ENCODE results near the gene WNT8B.

The WNT8B gene

DNA sequence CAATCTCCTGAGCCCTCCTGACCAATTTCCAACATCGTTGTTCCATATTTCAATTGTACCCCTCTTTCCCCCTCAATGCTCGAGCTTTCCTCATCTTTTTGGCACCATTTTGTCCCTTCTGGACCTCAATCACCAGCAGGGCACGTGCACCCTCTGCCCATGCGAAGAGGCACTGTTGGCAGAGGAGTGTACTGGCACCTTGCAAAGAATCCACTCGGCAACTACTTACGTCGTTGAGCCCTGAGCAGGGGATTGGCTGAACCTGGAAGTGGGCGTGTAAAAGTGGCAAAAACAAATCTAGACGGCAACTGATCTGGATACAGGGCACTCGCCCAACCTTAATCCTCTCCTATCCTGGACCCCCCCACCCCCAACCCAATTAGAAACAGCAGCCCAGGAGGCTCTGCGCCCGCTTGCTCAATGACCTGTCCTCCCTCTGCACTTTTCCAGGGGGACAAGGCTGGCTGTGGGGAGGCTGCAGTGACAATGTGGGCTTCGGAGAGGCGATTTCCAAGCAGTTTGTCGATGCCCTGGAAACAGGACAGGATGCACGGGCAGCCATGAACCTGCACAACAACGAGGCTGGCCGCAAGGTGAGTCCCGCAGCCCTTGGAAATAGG lies 18.8 kb downstream of the WNT8B start:
- Histone ChIP-seq H3K4me2 (ENCODE audit: low read depth, low read length, poor library complexity, severe bottlenecking) (peak overlapping the region; percentile 94), H3K9ac (ENCODE audit: low read depth, low read length, poor library complexity, severe bottlenecking) (peak overlapping the region; percentile 54), H3F3A (ENCODE audit: low read depth) (no peaks in the 10 kb centered on the region), H3K27me3 (ENCODE audit: insufficient read depth, low read length, poor library complexity, severe bottlenecking) (no peaks in the 10 kb centered on the region), H3K4me3 (ENCODE audit: low read length, poor library complexity, severe bottlenecking) (peak overlapping the region; percentile 73), H2AFZ (ENCODE audit: low read length) (peak overlapping the region; percentile 74), H3K4me1 (ENCODE audit: insufficient read depth, low read length, poor library complexity, severe bottlenecking) (peaks cover 35% of the 10 kb centered on the region), H3K9me3 (ENCODE audit: insufficient read depth, low read depth, low read length) (no peaks in the 10 kb centered on the region), H4K20me1 (ENCODE audit: insufficient read depth, low read length, poor library complexity, severe bottlenecking) (no peaks in the 10 kb centered on the region), H3K36me3 (ENCODE audit: insufficient read depth, low read length) (peaks cover 10% of the 10 kb centered on the region; the same call in 1 of the 2 replicates), H3K79me2 (ENCODE audit: insufficient read depth, low read length) (no peaks in the 10 kb centered on the region), H3K9me2 (replicated peaks; ENCODE audit: low read depth, low read length) (no peaks in the 10 kb centered on the region)
- TF ChIP-seq EZH2phosphoT487 (IDR thresholded peaks at IDR 0.05; ENCODE audit: borderline replicate concordance), result no peak
- 0 out of 2 replicates have a peak, but pooled peaks have one; percentile 16 for TF ChIP-seq CTCF (conservative IDR thresholded peaks at IDR 0.05; ENCODE audit: low read length)

- no peaks in the 10 kb centered on the region for H3K79me2 ChIP-seq (ENCODE audit: insufficient read depth, low read length)
- peak overlapping the region; percentile 73 for H3K4me3 ChIP-seq (ENCODE audit: low read length, poor library complexity, severe bottlenecking)
- H3K9me2 ChIP-seq (replicated peaks; ENCODE audit: low read depth, low read length), result no peaks in the 10 kb centered on the region
- peak overlapping the region; percentile 54 for H3K9ac ChIP-seq (ENCODE audit: low read depth, low read length, poor library complexity, severe bottlenecking)
- peaks cover 18% of the 10 kb centered on the region; the same call in 1 of the 2 replicates for H3K36me3 ChIP-seq (ENCODE audit: insufficient read depth, low read length)
- no peaks in the 10 kb centered on the region for H4K20me1 ChIP-seq (ENCODE audit: insufficient read depth, low read length, poor library complexity, severe bottlenecking)
- H3K27me3 ChIP-seq (ENCODE audit: insufficient read depth, low read length, poor library complexity, severe bottlenecking), result no peaks in the 10 kb centered on the region
- no peaks in the 10 kb centered on the region for H3F3A ChIP-seq (ENCODE audit: low read depth)
- H2AFZ ChIP-seq (ENCODE audit: low read length), result peak overlapping the region; percentile 74; the same call in 1 of the 2 replicates
- peak overlapping the region; percentile 94 for H3K4me2 ChIP-seq (ENCODE audit: low read depth, low read length, poor library complexity, severe bottlenecking)
- no peak for TF ChIP-seq EZH2phosphoT487 (IDR thresholded peaks at IDR 0.05; ENCODE audit: borderline replicate concordance)
- peak; percentile 93 for TF ChIP-seq CTCF (conservative IDR thresholded peaks at IDR 0.05; ENCODE audit: low read length)
- H3K4me1 ChIP-seq (ENCODE audit: insufficient read depth, low read length, poor library complexity, severe bottlenecking), result peaks cover 35% of the 10 kb centered on the region
- no peaks in the 10 kb centered on the region for H3K9me3 ChIP-seq (ENCODE audit: insufficient read depth, low read depth, low read length)
These were observed 19.5 kb downstream of the WNT8B start for GRCh38 chr10:100482181-100482833.

- peak overlapping the region; percentile 94 for H3K4me2 ChIP-seq (ENCODE audit: low read depth, low read length, poor library complexity, severe bottlenecking)
- H2AFZ ChIP-seq (ENCODE audit: low read length), result no peak overlapping the region
- H3K9ac ChIP-seq (ENCODE audit: low read depth, low read length, poor library complexity, severe bottlenecking), result peak overlapping the region; percentile 19
- H4K20me1 ChIP-seq (ENCODE audit: insufficient read depth, low read length, poor library complexity, severe bottlenecking), result no peaks in the 10 kb centered on the region
- no peaks in the 10 kb centered on the region for H3K79me2 ChIP-seq (ENCODE audit: insufficient read depth, low read length)
- no peaks in the 10 kb centered on the region for H3K9me3 ChIP-seq (ENCODE audit: insufficient read depth, low read depth, low read length)
- peaks cover 23% of the 10 kb centered on the region; the same call in 1 of the 2 replicates for H3K36me3 ChIP-seq (ENCODE audit: insufficient read depth, low read length)
- peak overlapping the region; percentile 73 for H3K4me3 ChIP-seq (ENCODE audit: low read length, poor library complexity, severe bottlenecking)
- no peaks in the 10 kb centered on the region for H3K9me2 ChIP-seq (replicated peaks; ENCODE audit: low read depth, low read length)
- no peaks in the 10 kb centered on the region for H3K27me3 ChIP-seq (ENCODE audit: insufficient read depth, low read length, poor library complexity, severe bottlenecking)
- no peaks in the 10 kb centered on the region for H3F3A ChIP-seq (ENCODE audit: low read depth)
- peaks cover 35% of the 10 kb centered on the region for H3K4me1 ChIP-seq (ENCODE audit: insufficient read depth, low read length, poor library complexity, severe bottlenecking)
- TF ChIP-seq CTCF (conservative IDR thresholded peaks at IDR 0.05; ENCODE audit: low read length) (peak; percentile 15; the same call in 1 of the 2 replicates), EZH2phosphoT487 (IDR thresholded peaks at IDR 0.05; ENCODE audit: borderline replicate concordance) (no peak)
These were observed 20.0 kb downstream of the WNT8B start for GRCh38 chr10:100482834-100483185.
